T-helper 2 cell treated with Interferon-gamma antibody and Interleukin-4, amounts not matched to agents 5 μg/mL and 100 μg/mL, for 36 hours (primary cell): Measurements from ENCODE around the gene PCDHGA8.
A peak's percentile ranks its signal among the peaks of the same experiment; 100 is the strongest.
"Not testable (repeated sequence)": the region's sequence is repeated elsewhere in the genome, so short reads cannot be mapped to it uniquely, and the experiment has no call there.

Source experiments
- DNase-seq: peaks from one replicate; pipeline ENCODE4 v3.0.0; 2021; ENCODE audit warnings: low spot score
- H3K27ac Mint-ChIP-seq: one replicate; pipeline ENCODE4 v1.8.0; 2021; ENCODE audit warnings: mild to moderate bottlenecking, mixed read lengths
- H3K27me3 Mint-ChIP-seq: one replicate; pipeline ENCODE4 v1.8.0; 2021; ENCODE audit warnings: low read depth, mixed read lengths
- H3K36me3 Mint-ChIP-seq: one replicate; pipeline ENCODE4 v1.8.0; 2021; ENCODE audit warnings: low read depth, mixed read lengths
- H3K4me1 Mint-ChIP-seq: one replicate; pipeline ENCODE4 v1.8.0; 2021; ENCODE audit warnings: low read depth, mixed read lengths
- H3K4me3 Mint-ChIP-seq: one replicate; pipeline ENCODE4 v1.8.0; 2022; ENCODE audit warnings: mild to moderate bottlenecking, moderate library complexity, mixed read lengths
- H3K9me3 Mint-ChIP-seq: one replicate; pipeline ENCODE4 v1.8.0; 2021; ENCODE audit warnings: mixed read lengths

The PCDHGA8 gene

GRCh38 chr5:141407790-141408505 lies 15.5 kb downstream of the PCDHGA8 start, which contains the start of gene PCDHGB6:
PCDHGB6 (plus strand) TSS chr5:141408021; CDS start chr5:141408203, 182 bp downstream.
- Mint-ChIP-seq H3K27ac (peak within 1 kb of the TSS; percentile 43), H3K27me3 (peaks cover 46% of the 10 kb centered on the region), H3K4me3 (peak within 1 kb of the TSS; percentile 71), H3K9me3 (peaks cover 11% of the 10 kb centered on the region)
- H3K36me3 Mint-ChIP-seq, H3K4me1 Mint-ChIP-seq: not testable (repeated sequence)
- DNase-seq: peak; percentile 32

- H3K27me3 Mint-ChIP-seq: peaks cover 49% of the 10 kb centered on the region
- no peak for DNase-seq
- H3K4me1 Mint-ChIP-seq: peaks cover 13% of the 10 kb centered on the region
- peaks cover 11% of the 10 kb centered on the region for H3K9me3 Mint-ChIP-seq
- no peak overlapping the region for H3K27ac Mint-ChIP-seq
- H3K36me3 Mint-ChIP-seq: peaks cover 8% of the 10 kb centered on the region
- no peak overlapping the region for H3K4me3 Mint-ChIP-seq
Measured at GRCh38 chr5:141409598-141410306, 17.3 kb downstream of the PCDHGA8 start.

- peaks cover 8% of the 10 kb centered on the region for H3K36me3 Mint-ChIP-seq
- H3K9me3 Mint-ChIP-seq: peaks cover 15% of the 10 kb centered on the region
- H3K27me3 Mint-ChIP-seq: peaks cover 57% of the 10 kb centered on the region
- no peak for DNase-seq
- H3K4me3 Mint-ChIP-seq: no peak overlapping the region
- peaks cover 13% of the 10 kb centered on the region for H3K4me1 Mint-ChIP-seq
- no peak overlapping the region for H3K27ac Mint-ChIP-seq
Measured at GRCh38 chr5:141411575-141411974, 19.1 kb downstream of the PCDHGA8 start.

- Mint-ChIP-seq H3K36me3 (peaks cover 8% of the 10 kb centered on the region), H3K27me3 (peaks cover 55% of the 10 kb centered on the region), H3K4me3 (peak within 1 kb of the TSS; percentile 82), H3K9me3 (peaks cover 17% of the 10 kb centered on the region), H3K27ac (no peak within 1 kb of the TSS), H3K4me1 (peaks cover 15% of the 10 kb centered on the region)
- DNase-seq: peak; percentile 42
Measured at GRCh38 chr5:141412854-141413539, 20.6 kb downstream of the PCDHGA8 start, which contains the start of gene PCDHGA10. PCDHGA10 (plus strand) TSS chr5:141412987; CDS start chr5:141413176, 189 bp downstream.

GRCh38 chr5:141413540-141414069 lies 21.2 kb downstream of the PCDHGA8 start:
- peaks cover 22% of the 10 kb centered on the region for H3K9me3 Mint-ChIP-seq
- peaks cover 15% of the 10 kb centered on the region for H3K4me1 Mint-ChIP-seq
- no peak for DNase-seq
- peaks cover 8% of the 10 kb centered on the region for H3K36me3 Mint-ChIP-seq
- peak overlapping the region; percentile 82 for H3K4me3 Mint-ChIP-seq
- no peak overlapping the region for H3K27ac Mint-ChIP-seq
- peaks cover 57% of the 10 kb centered on the region for H3K27me3 Mint-ChIP-seq

GRCh38 chr5:141414548-141415274 lies 22.3 kb downstream of the PCDHGA8 start:
- H3K36me3 Mint-ChIP-seq, H3K27ac Mint-ChIP-seq, DNase-seq: not testable (repeated sequence)
- H3K4me1 Mint-ChIP-seq: peaks cover 15% of the 10 kb centered on the region
- peak overlapping the region; percentile 82 for H3K4me3 Mint-ChIP-seq
- peaks cover 56% of the 10 kb centered on the region for H3K27me3 Mint-ChIP-seq
- H3K9me3 Mint-ChIP-seq: peaks cover 20% of the 10 kb centered on the region

- Mint-ChIP-seq H3K9me3 (peaks cover 22% of the 10 kb centered on the region), H3K4me1 (peaks cover 15% of the 10 kb centered on the region), H3K4me3 (peak overlapping the region; percentile 7), H3K27me3 (peaks cover 57% of the 10 kb centered on the region)
- not testable (repeated sequence) for DNase-seq, H3K36me3 Mint-ChIP-seq, H3K27ac Mint-ChIP-seq
Measured at GRCh38 chr5:141415275-141415618, 22.8 kb downstream of the PCDHGA8 start.

- Mint-ChIP-seq H3K4me3 (peak within 1 kb of the TSS; percentile 77), H3K27me3 (peaks cover 75% of the 10 kb centered on the region), H3K27ac (peak within 1 kb of the TSS; percentile 66), H3K9me3 (peaks cover 23% of the 10 kb centered on the region), H3K4me1 (peaks cover 20% of the 10 kb centered on the region)
- DNase-seq: peak; percentile 51
- H3K36me3 Mint-ChIP-seq: not testable (repeated sequence)
Measured at GRCh38 chr5:141417494-141418172, 25.2 kb downstream of the PCDHGA8 start, which contains the start of gene PCDHGB7. PCDHGB7 (plus strand) TSS chr5:141417677; CDS start chr5:141417860, 183 bp downstream.

GRCh38 chr5:141419074-141419880 lies 26.8 kb downstream of the PCDHGA8 start:
- Mint-ChIP-seq H3K27ac (no peak overlapping the region), H3K36me3 (no peaks in the 10 kb centered on the region), H3K27me3 (peaks cover 70% of the 10 kb centered on the region), H3K4me1 (peaks cover 14% of the 10 kb centered on the region), H3K9me3 (peaks cover 23% of the 10 kb centered on the region), H3K4me3 (no peak overlapping the region)
- no peak for DNase-seq

- peak within 1 kb of the TSS; percentile 51 for H3K27ac Mint-ChIP-seq
- peaks cover 62% of the 10 kb centered on the region for H3K27me3 Mint-ChIP-seq
- peaks cover 19% of the 10 kb centered on the region for H3K9me3 Mint-ChIP-seq
- peak within 1 kb of the TSS; percentile 87 for H3K4me3 Mint-ChIP-seq
- peaks cover 11% of the 10 kb centered on the region for H3K4me1 Mint-ChIP-seq
- no peaks in the 10 kb centered on the region for H3K36me3 Mint-ChIP-seq
- peak; percentile 33 for DNase-seq
Measured at GRCh38 chr5:141420855-141421488, 28.5 kb downstream of the PCDHGA8 start, which contains the start of gene PCDHGA11. PCDHGA11 (plus strand) TSS chr5:141421051; CDS start chr5:141421228, 177 bp downstream.

- no peak for DNase-seq
- Mint-ChIP-seq H3K27me3 (peaks cover 58% of the 10 kb centered on the region), H3K9me3 (peaks cover 19% of the 10 kb centered on the region), H3K27ac (peak overlapping the region; percentile 51), H3K36me3 (no peaks in the 10 kb centered on the region), H3K4me1 (peaks cover 11% of the 10 kb centered on the region), H3K4me3 (peak overlapping the region; percentile 87)
Measured at GRCh38 chr5:141421489-141421855, 29.0 kb downstream of the PCDHGA8 start.
